PC-9 (cell line): Measurements from ENCODE around the gene TMBIM4.

Source experiments
- EZH2 ChIP-seq: fragments of 200-600 bp; sonication (generic); IDR thresholded peaks from 2 replicates; pipeline ENCODE4 v1.8.0; 2017; ENCODE audit warnings: antibody characterized with exemption, low read depth
- TF ChIP-seq, protein P1 (sequence below): fragments of 200-600 bp; sonication (generic); conservative IDR thresholded peaks from 2 replicates; pipeline ENCODE4 v1.6.1; 2017; ENCODE audit warnings: mixed run types, antibody characterized with exemption, mild to moderate bottlenecking, moderate library complexity

- TF ChIP-seq, protein P1, sequence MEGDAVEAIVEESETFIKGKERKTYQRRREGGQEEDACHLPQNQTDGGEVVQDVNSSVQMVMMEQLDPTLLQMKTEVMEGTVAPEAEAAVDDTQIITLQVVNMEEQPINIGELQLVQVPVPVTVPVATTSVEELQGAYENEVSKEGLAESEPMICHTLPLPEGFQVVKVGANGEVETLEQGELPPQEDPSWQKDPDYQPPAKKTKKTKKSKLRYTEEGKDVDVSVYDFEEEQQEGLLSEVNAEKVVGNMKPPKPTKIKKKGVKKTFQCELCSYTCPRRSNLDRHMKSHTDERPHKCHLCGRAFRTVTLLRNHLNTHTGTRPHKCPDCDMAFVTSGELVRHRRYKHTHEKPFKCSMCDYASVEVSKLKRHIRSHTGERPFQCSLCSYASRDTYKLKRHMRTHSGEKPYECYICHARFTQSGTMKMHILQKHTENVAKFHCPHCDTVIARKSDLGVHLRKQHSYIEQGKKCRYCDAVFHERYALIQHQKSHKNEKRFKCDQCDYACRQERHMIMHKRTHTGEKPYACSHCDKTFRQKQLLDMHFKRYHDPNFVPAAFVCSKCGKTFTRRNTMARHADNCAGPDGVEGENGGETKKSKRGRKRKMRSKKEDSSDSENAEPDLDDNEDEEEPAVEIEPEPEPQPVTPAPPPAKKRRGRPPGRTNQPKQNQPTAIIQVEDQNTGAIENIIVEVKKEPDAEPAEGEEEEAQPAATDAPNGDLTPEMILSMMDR: no peak
- no peak for TF ChIP-seq EZH2
Measured at GRCh38 chr12:66159123-66159522, 10.7 kb downstream of the TMBIM4 start.
